Spleen (tissue), 11 donors: ENCODE measurements around the gene ABCA4. TPM values are rescaled to one million over a fixed set of nuclear protein-coding genes. Genes with fewer than 3 reads are reported as not detected.

Source experiments
- DNase-seq: peaks from one replicate; pipeline ENCODE4 v3.0.0-alpha.2; 2020
- H3K27ac ChIP-seq, 8 donors: fragments of 200-600 bp; sonication (generic) in 7 of 8; 1 replicate in 4 of 8; 2 replicates in 4 of 8; pipeline versions ENCODE4 v1.5.0 to v1.8.0; 2016 to 2021; ENCODE audit warnings: inconsistent platforms in 4 of 8, mild to moderate bottlenecking in 4 of 8, moderate library complexity in 1 of 8
- H3K27me3 ChIP-seq, 7 donors: fragments of 200-600 bp; sonication (generic) in 6 of 7; replicated peaks in 1 of 7; 1 replicate in 4 of 7; 2 replicates in 3 of 7; pipeline versions ENCODE4 v1.5.0 to v1.8.0; 2016 to 2021; ENCODE audit warnings: inconsistent platforms in 3 of 7, mild to moderate bottlenecking in 1 of 7
- H3K36me3 ChIP-seq, 6 donors: fragments of 200-600 bp; sonication (generic) in 5 of 6; 1 replicate in 4 of 6; 2 replicates in 2 of 6; pipeline versions ENCODE4 v1.5.0 to v1.8.0; 2016 to 2021; ENCODE audit warnings: inconsistent platforms in 2 of 6
- H3K4me1 ChIP-seq, 6 donors: fragments of 200-600 bp; sonication (generic) in 5 of 6; 1 replicate in 3 of 6; 2 replicates in 3 of 6; pipeline versions ENCODE4 v1.5.0 to v1.8.0; 2016 to 2021; ENCODE audit warnings: inconsistent platforms in 3 of 6
- H3K4me3 ChIP-seq, 8 donors: fragments of 200-600 bp; sonication (generic) in 7 of 8; 1 replicate in 4 of 8; 2 replicates in 4 of 8; pipeline versions ENCODE4 v1.5.0 to v1.8.0; 2016 to 2021; ENCODE audit warnings: inconsistent platforms in 4 of 8, mild to moderate bottlenecking in 4 of 8, moderate library complexity in 2 of 8
- H3K9me3 ChIP-seq, 8 donors: fragments of 200-600 bp; sonication (generic) in 7 of 8; 1 replicate in 4 of 8; 2 replicates in 4 of 8; pipeline versions ENCODE4 v1.5.0 to v1.8.0; 2016 to 2021; ENCODE audit warnings: inconsistent platforms in 4 of 8
- POLR2A ChIP-seq, 3 donors: fragments of 450-650 bp; IDR thresholded peaks; one replicate each; pipeline ENCODE4 v1.5.1; 2017; ENCODE audit warnings: antibody characterized with exemption in 3 of 3, mild to moderate bottlenecking in 1 of 3
- POLR2AphosphoS5 ChIP-seq, 3 donors: sonication (generic); formaldehyde crosslinking; IDR thresholded peaks; one replicate each; pipeline ENCODE4 v1.5.1; 2017; ENCODE audit warnings: antibody characterized with exemption in 3 of 3
- WGBS, 5 donors: extraction: QIAGEN DNeasy Blood & Tissue Kit in 3 of 5; methylation state at CpG; one replicate each; pipeline versions ENCODE4 v1.1.5 to v1.1.7; 2013 to 2018; 5-methylcytosine and 5-hydroxymethylcytosine counted together
- intact Hi-C: fragments of 100-400 bp; cut with DNase I; formaldehyde crosslinking; loops from one replicate; pipeline ENCODE4 v1.15.0; 2023; ENCODE audit warnings: low total_unique reads
- polyA plus RNA-seq, 3 donors: library from polyadenylated mRNA; stranded (reverse); fragments of 200-250 nt; gene quantifications; one replicate each; pipeline ENCODE4 v1.2.1, GENCODE V29; 2013
- total RNA-seq, 7 donors: library from RNA; depleted of rRNA in 3 of 7; stranded (reverse); fragments of >200 nt in 3 of 7; fragmentation: NEBNext Ultra II Directional in 4 of 7; extraction: Animal tissue kit (Norgen Biotek cat#: 25700) in 4 of 7; gene quantifications; one replicate each; pipeline versions ENCODE4 v1.1.0 to v1.2.1, GENCODE V29; 2016 to 2021
- TF ChIP-seq, protein P1 (sequence below), 11 experiments: fragments of 200-600 bp in 7 of 11; fragments of 450-650 bp in 4 of 11; sonication (generic) in 4 of 11; IDR thresholded peaks in 8 of 11; conservative IDR thresholded peaks in 3 of 11; 1 replicate in 7 of 11; 2 replicates in 4 of 11; pipeline versions ENCODE4 v1.4.0 to v1.8.0; 2016 to 2021; ENCODE audit warnings: antibody characterized with exemption in 11 of 11, inconsistent platforms in 4 of 11, mild to moderate bottlenecking in 1 of 11
- donor health status: healthy with polysubstance abuse.
- donor health status: DM: no; HTN: no; CAD: no; lungs with moderate emphysema.
- donor health status: DM: no; HTN: no; CAD: no.
- donor health status: Bipolar disorder and iron deficiency.
- donor health status: healthy.
- donor health status: DM: no; HTN: no; CAD: no.
- donor health status: DM: yes; HTN: yes; CAD: no.

Gene ABCA4
- total and polyA plus RNA-seq, 10 donors, result 0.04 to 0.64 (median 0.24) TPM

DNA sequence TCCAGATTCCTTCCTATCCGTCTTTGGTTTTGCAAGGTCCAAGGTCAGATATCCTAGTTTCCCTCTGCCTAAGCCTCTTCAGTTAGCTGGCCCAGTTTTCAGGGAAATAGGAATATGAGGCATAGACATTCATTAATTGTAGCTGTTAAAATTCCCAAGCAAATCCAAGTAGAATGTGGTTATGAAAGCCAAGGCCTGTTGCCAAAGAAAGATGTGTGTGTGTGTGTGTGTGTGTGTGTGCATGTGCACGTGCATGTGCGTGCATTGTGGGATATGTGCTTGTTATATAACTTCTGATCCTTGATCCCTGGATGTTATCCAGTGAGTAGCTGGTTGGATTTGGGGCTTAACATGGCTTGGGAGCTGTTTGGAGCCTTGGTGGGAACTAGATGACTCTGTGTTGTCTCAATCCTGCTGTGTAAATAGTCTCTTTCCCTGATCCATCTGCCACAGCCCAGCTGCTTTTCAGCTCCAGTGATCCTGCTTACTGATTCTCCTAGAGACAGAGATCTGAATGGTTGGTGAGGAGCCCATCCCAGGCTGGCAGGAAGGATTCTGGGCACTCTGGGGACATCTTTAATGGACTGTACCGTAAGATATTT lies 141.1 kb downstream of the ABCA4 start:
- DNase-seq, result no peak
- H3K27me3 ChIP-seq, result no peaks in the 10 kb centered on the region
- TF ChIP-seq POLR2A (IDR thresholded peaks at IDR 0.05), result no peak
- intact Hi-C loops, result no loop called here
- H3K4me3 ChIP-seq, result no peak overlapping the region
- H3K27ac ChIP-seq, result peak overlapping the region in 6 of 8 donors; percentile 21 to 52 (median 46)
- 43 to 77% (median 64%) methylated on average over 4 of the region's 4 CpGs for WGBS, 5 donors
- H3K9me3 ChIP-seq, result no peaks in the 10 kb centered on the region
- no peaks in the 10 kb centered on the region for H3K36me3 ChIP-seq
- H3K4me1 ChIP-seq, result peaks cover 0 to 8% (median 0%) of the 10 kb centered on the region in 6 donors

DNA sequence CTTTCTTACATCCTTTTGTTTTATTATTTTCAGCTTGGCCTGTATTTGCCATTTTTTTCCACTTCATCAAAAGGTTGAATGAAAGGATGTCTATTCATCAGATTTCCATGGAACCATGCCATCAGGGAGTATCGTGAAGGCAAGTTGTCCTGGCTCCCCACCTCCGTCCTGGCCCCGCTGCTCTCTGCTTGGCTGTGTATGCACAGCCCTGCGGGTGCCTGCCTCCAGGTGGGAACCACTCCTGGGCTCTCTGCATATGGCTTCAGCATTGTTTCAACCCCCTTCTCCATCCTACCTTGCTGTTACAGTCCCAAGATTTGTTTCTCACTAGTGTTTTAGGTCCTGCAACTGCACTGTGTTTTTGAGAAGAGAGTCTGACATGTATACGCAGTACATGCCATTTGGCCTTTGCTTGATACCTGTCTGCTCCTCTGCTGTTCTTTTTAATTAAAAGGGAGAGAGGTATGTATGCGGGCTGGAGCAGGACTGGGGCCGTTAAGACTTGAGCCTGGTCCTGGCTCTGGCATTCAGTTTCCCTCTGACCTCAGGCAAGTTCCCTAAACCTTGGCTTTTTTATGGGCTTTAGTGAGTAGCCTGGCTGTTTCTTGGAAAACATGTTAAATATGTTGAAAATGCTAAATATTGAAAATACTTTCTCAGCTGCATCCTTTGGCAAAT lies 141.8 kb downstream of the ABCA4 start:
- Histone ChIP-seq H3K4me1 (peaks cover 0 to 8% (median 0%) of the 10 kb centered on the region in 6 donors), H3K36me3 (no peaks in the 10 kb centered on the region), H3K9me3 (no peaks in the 10 kb centered on the region), H3K27ac (peak overlapping the region in 6 of 8 donors; percentile 18 to 52 (median 31)), H3K27me3 (no peaks in the 10 kb centered on the region), H3K4me3 (no peak overlapping the region)
- TF ChIP-seq POLR2A (IDR thresholded peaks at IDR 0.05) (no peak), POLR2AphosphoS5 (IDR thresholded peaks at IDR 0.05) (no peak)
- TF ChIP-seq, protein P1, sequence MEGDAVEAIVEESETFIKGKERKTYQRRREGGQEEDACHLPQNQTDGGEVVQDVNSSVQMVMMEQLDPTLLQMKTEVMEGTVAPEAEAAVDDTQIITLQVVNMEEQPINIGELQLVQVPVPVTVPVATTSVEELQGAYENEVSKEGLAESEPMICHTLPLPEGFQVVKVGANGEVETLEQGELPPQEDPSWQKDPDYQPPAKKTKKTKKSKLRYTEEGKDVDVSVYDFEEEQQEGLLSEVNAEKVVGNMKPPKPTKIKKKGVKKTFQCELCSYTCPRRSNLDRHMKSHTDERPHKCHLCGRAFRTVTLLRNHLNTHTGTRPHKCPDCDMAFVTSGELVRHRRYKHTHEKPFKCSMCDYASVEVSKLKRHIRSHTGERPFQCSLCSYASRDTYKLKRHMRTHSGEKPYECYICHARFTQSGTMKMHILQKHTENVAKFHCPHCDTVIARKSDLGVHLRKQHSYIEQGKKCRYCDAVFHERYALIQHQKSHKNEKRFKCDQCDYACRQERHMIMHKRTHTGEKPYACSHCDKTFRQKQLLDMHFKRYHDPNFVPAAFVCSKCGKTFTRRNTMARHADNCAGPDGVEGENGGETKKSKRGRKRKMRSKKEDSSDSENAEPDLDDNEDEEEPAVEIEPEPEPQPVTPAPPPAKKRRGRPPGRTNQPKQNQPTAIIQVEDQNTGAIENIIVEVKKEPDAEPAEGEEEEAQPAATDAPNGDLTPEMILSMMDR (IDR thresholded peaks at IDR 0.05 in 8 of 11, conservative IDR thresholded peaks at IDR 0.05 in 3 of 11), result no peak
- no peak for DNase-seq
- 67 to 89% (median 88%) methylated on average over 7 of the region's 7 CpGs for WGBS, 5 donors
- intact Hi-C loops, result no loop called here

DNA sequence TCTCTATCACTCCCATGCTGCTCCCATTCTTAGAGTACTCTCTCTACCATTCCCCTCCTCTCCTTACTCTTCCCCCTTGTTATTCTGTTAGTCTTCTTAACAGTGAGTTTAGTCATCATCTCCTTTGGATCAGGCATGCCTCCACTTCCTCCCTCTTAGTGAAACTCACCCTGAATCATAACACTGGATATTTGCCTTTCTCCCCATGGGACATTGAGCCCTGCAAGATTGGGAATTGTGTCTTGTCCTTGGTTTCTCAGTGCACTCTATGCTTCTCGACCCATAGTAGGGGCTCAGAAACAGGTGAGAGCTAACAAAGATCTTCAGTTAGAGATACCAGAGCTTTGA lies 143.4 kb downstream of the ABCA4 start:
- no peak for DNase-seq
- H3K9me3 ChIP-seq, result no peaks in the 10 kb centered on the region
- no peak overlapping the region for H3K4me3 ChIP-seq
- 79 to 94% (median 86%) methylated on average over 1 of the region's 1 CpG for WGBS, 5 donors
- H3K27ac ChIP-seq, result no peak overlapping the region
- TF ChIP-seq, protein P1 (IDR thresholded peaks at IDR 0.05 in 8 of 11, conservative IDR thresholded peaks at IDR 0.05 in 3 of 11), result no peak
- no peaks in the 10 kb centered on the region for H3K36me3 ChIP-seq
- peaks cover 0 to 8% (median 0%) of the 10 kb centered on the region in 6 donors for H3K4me1 ChIP-seq
- H3K27me3 ChIP-seq, result no peaks in the 10 kb centered on the region
- intact Hi-C loops, result no loop called here

DNA sequence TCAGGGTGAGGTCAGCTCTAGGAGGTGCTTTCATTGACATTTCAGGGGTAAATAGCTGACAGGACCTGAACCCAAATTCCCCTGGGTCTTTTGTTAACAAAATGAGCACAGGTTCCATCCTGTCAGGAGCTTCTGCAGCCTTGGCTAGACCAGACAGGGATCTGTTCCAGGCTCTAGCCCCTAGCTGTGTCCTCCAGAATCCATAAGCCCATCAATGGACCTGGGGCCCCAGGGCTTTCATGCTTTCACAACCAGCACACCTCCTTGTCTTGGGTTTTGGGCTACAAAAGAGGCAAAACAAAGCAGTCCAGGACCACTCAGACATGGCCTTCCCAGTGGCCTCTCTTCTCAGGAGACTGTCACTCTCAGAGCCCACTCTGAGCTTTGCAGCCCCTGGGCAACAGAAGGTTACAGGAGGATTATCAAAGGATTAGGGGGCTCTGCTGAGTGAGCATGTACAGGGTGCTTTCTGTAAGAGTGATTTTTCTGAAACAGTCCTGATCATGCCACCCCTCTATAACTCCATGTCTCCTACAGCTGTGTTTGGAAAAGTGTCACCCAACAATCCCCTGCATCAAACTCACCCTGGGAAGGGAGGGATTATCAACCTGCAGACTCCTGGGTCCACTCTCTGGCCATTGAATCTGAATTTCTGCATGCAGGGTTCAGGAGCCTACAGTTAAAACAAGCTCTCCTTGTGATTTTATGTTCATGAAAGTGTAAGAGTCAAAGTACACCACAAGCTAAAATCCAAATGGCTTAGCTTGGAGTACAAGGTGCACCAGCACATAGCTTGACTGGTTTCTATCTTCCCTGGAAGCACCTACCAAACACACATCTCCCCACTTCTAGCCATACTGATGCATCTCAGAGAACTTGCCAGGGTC lies 144.0 kb downstream of the ABCA4 start:
- peaks cover 0 to 8% (median 0%) of the 10 kb centered on the region in 6 donors for H3K4me1 ChIP-seq
- no peaks in the 10 kb centered on the region for H3K9me3 ChIP-seq
- no peak overlapping the region for H3K27ac ChIP-seq
- no peak for TF ChIP-seq POLR2A (IDR thresholded peaks at IDR 0.05)
- TF ChIP-seq POLR2AphosphoS5 (IDR thresholded peaks at IDR 0.05), result no peak
- TF ChIP-seq, protein P1 (IDR thresholded peaks at IDR 0.05 in 8 of 11, conservative IDR thresholded peaks at IDR 0.05 in 3 of 11), result no peak
- intact Hi-C loops, result no loop called here
- no peaks in the 10 kb centered on the region for H3K27me3 ChIP-seq
- no peaks in the 10 kb centered on the region for H3K36me3 ChIP-seq
- H3K4me3 ChIP-seq, result no peak overlapping the region
- DNase-seq, result no peak
